AG04449 (cell line): ENCODE results near the gene MIGA2.

ENCODE experiments used
- CTCF ChIA-PET: fragments of 350-600 bp; formaldehyde crosslinking; extraction: SDS; loops from one replicate; lab custom pipeline; 2021; ENCODE audit warnings: antibody characterized with exemption; lab: Yijun Ruan, JAX
- POLR2A ChIA-PET: fragments of 400-600, 350-600 bp; formaldehyde crosslinking; extraction: SDS; loops from one replicate; lab custom pipeline; 2020; ENCODE audit warnings: antibody characterized with exemption, inconsistent platforms; lab: Yijun Ruan, JAX
- DNase-seq: peaks from one replicate; pipeline ENCODE4 v3.0.0-alpha.2; 2010; ENCODE audit warnings: low read depth, low spot score
- H3K4me3 ChIP-seq: 2 replicates; pipeline ENCODE4 v1.5.1; 2011; ENCODE audit warnings: low read depth, mild to moderate bottlenecking, control low read depth, low read length
- CTCF ChIP-seq: IDR thresholded peaks from one replicate; pipeline ENCODE4 v1.5.1; 2011; ENCODE audit warnings: mild to moderate bottlenecking, moderate library complexity, low read length, control low read depth, inconsistent platforms; ENCODE audit not compliant: insufficient read depth; ENCODE audit errors: missing control alignments

MIGA2 gene

GRCh38 chr9:129007035-129007765 lies 29.2 kb upstream of the MIGA2 start:
- CTCF ChIA-PET = interaction anchor here (0.7 to 11.1 kb wide), 13 partner anchors 8 to 613 kb away, joined by 3 to 178 read pairs (median 5); partner anchors contain the start of genes DOLPP1, ENDOG and SH3GLB2
- TF ChIP-seq CTCF = no peak
- no peak overlapping the region for H3K4me3 ChIP-seq
- POLR2A ChIA-PET = no interaction called here
- no peak for DNase-seq

DNA sequence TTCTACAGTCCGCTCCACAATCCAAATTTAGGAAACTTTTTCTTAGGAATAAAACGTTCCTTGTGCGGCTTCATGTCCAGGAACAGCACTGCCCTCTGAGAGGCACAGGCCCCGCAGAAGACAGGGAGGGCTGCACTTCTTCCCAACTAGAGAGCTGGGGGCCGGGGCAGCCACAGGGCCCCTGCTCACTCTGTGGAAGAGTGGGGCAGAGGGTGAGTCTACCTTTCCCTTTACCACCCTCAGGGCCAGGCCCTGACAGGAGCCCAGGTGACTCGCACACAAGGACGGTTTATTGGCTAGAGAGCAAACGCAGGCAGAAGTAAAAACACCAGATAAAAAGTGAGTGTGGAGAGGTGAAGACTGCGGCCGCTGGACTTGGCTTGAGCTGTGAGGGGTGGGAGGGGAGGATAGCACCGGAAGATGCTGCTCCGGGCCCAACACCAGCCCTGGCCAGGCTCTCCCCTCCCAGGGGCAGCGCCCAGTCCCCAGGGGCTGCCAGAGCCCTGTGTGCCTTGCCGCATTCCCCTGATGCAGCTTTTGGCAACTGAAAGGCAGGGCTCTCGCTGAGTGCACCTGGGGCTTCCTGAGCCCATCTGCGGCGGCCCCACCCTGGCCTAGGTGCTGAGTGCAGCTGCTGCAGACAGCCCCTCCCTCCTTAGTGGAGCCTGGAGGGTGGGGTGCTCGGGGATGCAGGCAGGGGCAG lies 28.5 kb upstream of the MIGA2 start:
- POLR2A ChIA-PET = no interaction called here

DNA sequence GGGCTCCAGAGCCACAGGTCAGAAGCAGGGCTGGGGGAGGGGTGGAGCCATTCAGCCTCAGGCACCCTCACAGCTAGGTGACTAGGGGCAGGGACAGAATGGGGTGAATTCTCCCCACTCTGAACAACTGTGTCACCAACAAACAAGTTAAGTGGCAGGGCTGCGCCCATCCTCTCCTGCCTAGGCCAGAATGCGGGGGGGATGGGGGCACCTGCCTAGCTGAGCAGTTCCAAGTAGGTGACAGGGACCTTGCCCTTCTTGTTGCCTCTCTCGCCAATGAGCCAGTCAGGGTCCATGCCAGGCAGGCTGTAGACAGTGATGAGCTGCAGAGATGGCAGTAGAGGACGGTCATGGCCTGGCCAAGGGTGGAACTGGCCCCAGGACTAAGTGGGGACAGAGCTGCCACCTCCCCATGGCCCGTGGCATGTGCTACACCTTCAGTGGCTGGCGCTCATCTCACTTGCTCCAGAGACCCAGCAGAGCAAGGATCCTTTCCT lies 27.9 kb upstream of the MIGA2 start:
- no peak overlapping the region for H3K4me3 ChIP-seq
- no peak for TF ChIP-seq CTCF
- ChIA-PET CTCF (interaction anchor here (9.9 to 11.1 kb wide), 2 partner anchors 12 to 15 kb away, joined by 98 to 178 read pairs; no protein-coding TSS in a partner anchor), POLR2A (no interaction called here)
- no peak for DNase-seq

More for the DNA sequence above, 28.5 kb upstream of the MIGA2 start:
- TF ChIP-seq CTCF = no peak
- CTCF ChIA-PET = interaction anchor here (0.7 to 11.1 kb wide), 13 partner anchors 7 to 612 kb away, joined by 3 to 178 read pairs (median 5); partner anchors contain the start of genes DOLPP1, ENDOG and SH3GLB2
- no peak overlapping the region for H3K4me3 ChIP-seq
- DNase-seq = no peak

GRCh38 chr9:129008986-129009583 lies 27.3 kb upstream of the MIGA2 start:
- ChIA-PET CTCF (interaction anchor here (9.9 to 11.1 kb wide), 2 partner anchors 12 to 16 kb away, joined by 98 to 178 read pairs; no protein-coding TSS in a partner anchor), POLR2A (no interaction called here)
- no peak for DNase-seq
- no peak for TF ChIP-seq CTCF
- H3K4me3 ChIP-seq = no peak overlapping the region

DNA sequence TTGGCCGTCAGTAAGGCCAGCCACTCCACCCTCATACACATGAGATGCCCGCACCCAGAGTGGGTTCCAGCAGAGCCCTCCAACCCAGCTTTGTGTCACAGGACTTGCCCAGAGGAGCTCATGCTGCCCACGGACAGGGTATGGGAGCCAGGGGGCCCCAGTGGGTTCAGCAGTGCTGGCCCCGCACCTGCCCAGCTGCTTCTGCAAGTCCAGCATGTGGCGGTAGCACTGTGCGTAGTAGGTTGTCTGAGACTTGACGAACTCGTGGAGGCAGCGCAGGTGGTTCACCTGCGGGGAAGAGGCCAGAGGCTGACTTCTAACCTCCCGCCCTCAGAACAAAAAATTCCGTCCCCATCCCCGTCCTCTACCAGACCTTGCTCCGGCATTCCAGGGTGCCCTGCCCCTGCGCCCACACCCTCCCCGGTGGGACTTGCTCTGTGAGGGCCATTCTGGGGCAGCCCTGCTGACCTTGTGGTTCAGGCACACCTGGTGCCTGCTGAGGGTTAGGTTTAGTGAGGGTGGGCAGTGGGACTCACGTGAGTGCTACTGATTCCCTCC lies 26.8 kb upstream of the MIGA2 start:
- no peak for DNase-seq
- ChIA-PET POLR2A (no interaction called here), CTCF (interaction anchor here (1.2 to 11.1 kb wide), 4 partner anchors 8 to 19 kb away, joined by 3 to 178 read pairs (median 50); partner anchors contain the start of gene SH3GLB2)
- TF ChIP-seq CTCF = no peak
- no peak overlapping the region for H3K4me3 ChIP-seq
